Subcutaneous adipose tissue (tissue), 4 donors: ENCODE measurements around the gene SNX7. TPM values are rescaled to one million over a fixed set of nuclear protein-coding genes. Genes with fewer than 3 reads are reported as not detected.

ENCODE experiments used
- total RNA-seq, 4 donors: library from RNA; depleted of rRNA; stranded (reverse); fragments of >200 nt; gene quantifications; one replicate each; pipeline ENCODE4 v1.1.0, GENCODE V29; 2016
- TF ChIP-seq, protein P1 (sequence below): fragments of 450-650 bp; IDR thresholded peaks from one replicate; pipeline ENCODE4 v1.5.1; 2016; ENCODE audit warnings: low read depth, mild to moderate bottlenecking, control low read depth, antibody characterized with exemption, moderate library complexity

SNX7 gene
- total RNA-seq = 10 to 100 TPM; 19.8 to 64.5 (median 26.4) TPM

GRCh38 chr1:98661544-98662355 is at the start of gene SNX7:
SNX7 (plus strand) TSS chr1:98661721; CDS start chr1:98661732, 11 bp downstream.
- TF ChIP-seq, protein P1, sequence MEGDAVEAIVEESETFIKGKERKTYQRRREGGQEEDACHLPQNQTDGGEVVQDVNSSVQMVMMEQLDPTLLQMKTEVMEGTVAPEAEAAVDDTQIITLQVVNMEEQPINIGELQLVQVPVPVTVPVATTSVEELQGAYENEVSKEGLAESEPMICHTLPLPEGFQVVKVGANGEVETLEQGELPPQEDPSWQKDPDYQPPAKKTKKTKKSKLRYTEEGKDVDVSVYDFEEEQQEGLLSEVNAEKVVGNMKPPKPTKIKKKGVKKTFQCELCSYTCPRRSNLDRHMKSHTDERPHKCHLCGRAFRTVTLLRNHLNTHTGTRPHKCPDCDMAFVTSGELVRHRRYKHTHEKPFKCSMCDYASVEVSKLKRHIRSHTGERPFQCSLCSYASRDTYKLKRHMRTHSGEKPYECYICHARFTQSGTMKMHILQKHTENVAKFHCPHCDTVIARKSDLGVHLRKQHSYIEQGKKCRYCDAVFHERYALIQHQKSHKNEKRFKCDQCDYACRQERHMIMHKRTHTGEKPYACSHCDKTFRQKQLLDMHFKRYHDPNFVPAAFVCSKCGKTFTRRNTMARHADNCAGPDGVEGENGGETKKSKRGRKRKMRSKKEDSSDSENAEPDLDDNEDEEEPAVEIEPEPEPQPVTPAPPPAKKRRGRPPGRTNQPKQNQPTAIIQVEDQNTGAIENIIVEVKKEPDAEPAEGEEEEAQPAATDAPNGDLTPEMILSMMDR = no peak

DNA sequence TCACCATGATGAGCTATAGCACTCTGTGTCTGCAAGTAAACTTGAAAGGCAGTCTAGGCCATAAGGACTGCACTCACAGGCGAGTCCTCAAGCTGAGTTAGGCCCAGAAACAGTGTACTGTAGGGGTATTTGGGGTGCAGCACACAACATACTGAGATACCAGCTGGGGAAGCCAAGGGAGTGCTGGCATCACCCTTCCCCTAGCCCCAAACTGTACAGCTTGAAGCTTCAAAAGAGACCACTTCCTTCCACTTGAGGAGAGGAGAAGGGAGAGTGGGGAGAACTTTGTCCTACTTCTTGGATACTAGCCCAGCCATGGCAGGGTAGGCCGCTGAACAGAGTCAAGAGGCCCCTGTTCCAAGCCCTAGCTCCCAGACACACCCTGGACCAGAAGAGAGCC is 24.2 kb upstream of the SNX7 start:
- TF ChIP-seq, protein P1 = no peak

GRCh38 chr1:98638185-98638584 is 23.3 kb upstream of the SNX7 start:
- TF ChIP-seq, protein P1 = no peak

- TF ChIP-seq, protein P1 = no peak
Observed at GRCh38 chr1:98644510-98644909, 17.0 kb upstream of the SNX7 start.

DNA sequence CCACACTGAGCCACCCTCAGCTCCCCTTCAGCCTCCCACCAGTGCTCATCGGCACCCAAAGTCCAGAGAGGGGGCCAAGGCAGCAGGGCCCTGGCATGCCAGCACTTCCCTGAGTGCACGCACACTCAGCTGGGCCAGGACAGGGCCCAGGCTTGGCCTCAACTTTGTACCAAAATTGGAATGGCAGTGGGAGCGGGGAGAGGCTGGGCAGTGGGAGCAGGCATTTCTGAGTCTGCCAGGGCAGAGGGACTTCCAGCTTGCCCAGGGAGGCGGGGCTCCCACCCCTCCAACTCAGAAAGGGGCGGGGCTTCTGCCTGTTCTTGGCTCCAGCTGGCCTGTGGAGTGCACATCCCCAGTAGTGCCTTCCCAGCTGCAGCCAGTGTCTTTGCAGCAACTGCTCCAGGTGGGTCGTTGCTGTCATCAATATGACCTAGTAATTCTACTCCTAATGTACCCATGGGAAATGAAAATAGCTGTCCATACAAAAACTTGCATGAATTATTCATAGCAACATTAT is 10.3 kb upstream of the SNX7 start:
- TF ChIP-seq, protein P1 = no peak

DNA sequence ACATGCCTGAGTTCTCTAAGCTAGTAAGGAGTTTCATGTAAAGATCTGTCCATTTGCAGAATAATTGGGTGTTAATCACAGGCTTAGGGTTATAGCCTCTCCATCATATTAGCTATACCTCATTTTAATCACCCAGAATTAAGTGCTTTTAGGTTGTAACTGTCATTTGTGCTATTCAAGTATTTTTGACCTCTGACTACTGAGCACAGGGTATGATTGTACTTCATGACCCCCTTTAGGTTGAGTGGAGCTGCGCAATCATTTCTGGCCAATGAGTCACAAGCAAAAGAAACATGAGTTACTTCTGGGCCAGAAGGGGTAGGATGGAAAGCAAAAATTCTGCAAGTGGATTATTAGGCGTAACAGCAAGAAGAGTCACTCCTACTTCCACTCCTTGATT is 8.4 kb upstream of the SNX7 start:
- TF ChIP-seq, protein P1 = no peak

DNA sequence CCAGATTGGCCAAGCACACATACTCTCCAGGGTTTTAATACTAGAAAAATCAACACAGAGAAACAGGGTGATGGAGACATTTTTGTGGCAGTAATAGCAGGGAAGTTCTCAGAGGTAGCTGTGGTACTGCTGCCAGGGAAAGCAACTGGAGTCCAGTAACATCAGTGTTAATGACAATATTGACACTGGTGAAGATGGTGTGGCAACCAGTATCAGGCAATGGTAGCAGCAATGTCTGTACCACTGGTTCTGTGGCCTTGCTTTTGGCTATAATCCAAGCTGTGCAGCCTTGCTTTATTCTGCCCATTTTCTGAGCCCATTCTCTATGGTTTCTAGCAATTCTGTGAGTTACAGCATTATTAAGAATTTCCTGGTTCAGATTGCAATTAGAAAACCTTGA is 1.6 kb upstream of the SNX7 start:
- TF ChIP-seq, protein P1 = no peak
